ENCODE measurements around the gene CD7. TPM values are rescaled to one million over a fixed set of nuclear protein-coding genes. Genes with fewer than 3 reads are reported as not detected.

Gene CD7
- total RNA-seq, 1 experiment from 2014 or later = not detected

DNA sequence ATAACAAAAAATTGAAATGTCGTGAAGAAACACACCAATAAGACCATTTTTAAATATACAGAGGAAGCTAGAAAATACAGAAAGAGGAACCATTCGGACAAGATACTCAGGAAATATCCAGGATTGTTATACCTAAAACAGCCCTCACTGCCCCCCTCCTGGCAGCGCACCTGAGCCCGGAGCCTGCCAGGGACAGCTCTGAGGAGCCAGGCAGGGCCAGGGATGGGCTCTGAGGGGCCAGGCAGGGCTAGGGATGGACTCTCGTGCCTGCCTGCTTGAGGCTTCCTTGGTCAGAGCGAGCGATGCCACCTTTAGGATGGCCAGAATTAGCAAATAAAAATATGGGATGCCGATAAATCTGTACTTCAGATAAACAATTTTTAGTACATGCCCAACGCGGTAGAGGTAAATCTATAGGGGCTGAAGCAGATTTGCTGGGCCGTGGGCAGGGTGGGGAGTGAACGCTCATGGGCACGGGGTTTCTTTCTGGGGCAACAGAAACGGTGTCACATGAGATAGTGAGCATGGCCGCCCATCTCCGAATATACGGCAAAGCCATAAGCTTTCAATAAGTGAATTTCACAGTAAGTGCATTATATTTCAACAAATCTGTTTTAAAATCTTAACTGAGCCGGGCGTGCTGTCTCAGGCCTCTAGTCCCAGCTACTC, 25.7 kb downstream of the CD7 start:
- Mint-ChIP-seq H3K4me3 (ENCODE audit: low read depth, unreplicated experiment) (peak overlapping the region; percentile 70), H3K4me1 (ENCODE audit: low read depth, unreplicated experiment) (peaks cover 33% of the 10 kb centered on the region), H3K27me3 (ENCODE audit: unreplicated experiment) (no peaks in the 10 kb centered on the region), H3K9me3 (ENCODE audit: low read depth, unreplicated experiment) (no peaks in the 10 kb centered on the region), H3K27ac (ENCODE audit: unreplicated experiment) (no peak overlapping the region), H3K36me3 (ENCODE audit: insufficient read depth, unreplicated experiment) (peaks cover 42% of the 10 kb centered on the region)
- TF ChIP-seq, protein P1, sequence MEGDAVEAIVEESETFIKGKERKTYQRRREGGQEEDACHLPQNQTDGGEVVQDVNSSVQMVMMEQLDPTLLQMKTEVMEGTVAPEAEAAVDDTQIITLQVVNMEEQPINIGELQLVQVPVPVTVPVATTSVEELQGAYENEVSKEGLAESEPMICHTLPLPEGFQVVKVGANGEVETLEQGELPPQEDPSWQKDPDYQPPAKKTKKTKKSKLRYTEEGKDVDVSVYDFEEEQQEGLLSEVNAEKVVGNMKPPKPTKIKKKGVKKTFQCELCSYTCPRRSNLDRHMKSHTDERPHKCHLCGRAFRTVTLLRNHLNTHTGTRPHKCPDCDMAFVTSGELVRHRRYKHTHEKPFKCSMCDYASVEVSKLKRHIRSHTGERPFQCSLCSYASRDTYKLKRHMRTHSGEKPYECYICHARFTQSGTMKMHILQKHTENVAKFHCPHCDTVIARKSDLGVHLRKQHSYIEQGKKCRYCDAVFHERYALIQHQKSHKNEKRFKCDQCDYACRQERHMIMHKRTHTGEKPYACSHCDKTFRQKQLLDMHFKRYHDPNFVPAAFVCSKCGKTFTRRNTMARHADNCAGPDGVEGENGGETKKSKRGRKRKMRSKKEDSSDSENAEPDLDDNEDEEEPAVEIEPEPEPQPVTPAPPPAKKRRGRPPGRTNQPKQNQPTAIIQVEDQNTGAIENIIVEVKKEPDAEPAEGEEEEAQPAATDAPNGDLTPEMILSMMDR (IDR thresholded peaks at IDR 0.05; ENCODE audit: unreplicated experiment) = no peak
- no peak for DNase-seq
- CTCF ChIA-PET = interaction anchor here (0.6 to 1.3 kb wide), 4 partner anchors 8 to 45 kb away, joined by 3 to 5 read pairs (median 4); partner anchors contain the start of gene CSNK1D
- intact Hi-C loops (cut with micrococcal nuclease; ENCODE audit: unreplicated experiment) = loop anchor here (10.0 kb wide), 1 partner anchor 47 kb away; no protein-coding TSS in a partner anchor
- no TSS peak for BruUV-seq (replicated peaks)

DNA sequence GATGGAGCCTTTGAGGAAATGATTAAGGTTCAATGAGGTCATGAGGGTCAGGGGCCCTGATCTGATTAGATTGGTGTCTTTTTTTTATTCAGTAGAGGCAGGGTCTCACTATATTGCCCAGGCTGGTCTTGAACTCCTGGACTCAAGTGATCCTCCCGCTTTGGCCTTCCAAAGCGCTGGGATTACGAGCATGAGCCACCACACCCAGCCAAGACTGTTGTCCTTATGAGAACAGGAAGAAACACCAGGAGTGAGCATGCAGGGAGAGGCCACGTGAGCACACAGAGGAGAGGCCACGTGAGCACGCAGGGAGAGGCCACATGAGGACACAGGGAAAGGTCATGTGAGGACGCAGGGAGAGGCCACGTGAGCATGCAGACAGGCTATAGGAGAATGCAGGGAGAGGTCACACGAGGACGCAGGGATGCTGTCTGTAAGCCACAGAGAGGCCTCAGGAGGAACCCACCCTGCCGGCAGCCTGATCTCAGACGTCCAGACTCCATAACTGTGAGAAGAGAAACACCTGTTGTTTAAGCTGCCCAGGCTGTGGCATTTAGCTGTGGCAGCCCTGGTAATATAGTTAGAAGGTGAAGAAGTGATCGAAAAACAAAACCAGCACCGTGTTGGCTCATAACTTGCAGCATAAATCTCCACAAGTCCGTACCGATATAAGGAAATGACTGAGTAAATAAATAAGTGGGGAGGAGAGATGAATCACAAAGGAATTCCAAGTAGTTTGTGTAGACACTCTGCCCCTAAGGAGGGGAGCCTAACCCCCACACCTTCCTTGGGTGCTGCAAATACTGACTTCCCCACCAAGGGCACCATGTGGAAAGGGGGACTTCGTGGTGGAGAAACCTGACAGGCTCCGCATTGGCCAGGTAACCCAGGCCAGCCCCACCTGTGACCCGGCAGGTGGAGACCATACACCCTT, 29.3 kb downstream of the CD7 start:
- H3K27me3 Mint-ChIP-seq (ENCODE audit: unreplicated experiment) = no peaks in the 10 kb centered on the region
- H3K27ac Mint-ChIP-seq (ENCODE audit: unreplicated experiment) = peak overlapping the region; percentile 97
- H3K4me3 Mint-ChIP-seq (ENCODE audit: low read depth, unreplicated experiment) = peak overlapping the region; percentile 64
- peak; percentile 79 for DNase-seq
- TF ChIP-seq, protein P1 (IDR thresholded peaks at IDR 0.05; ENCODE audit: unreplicated experiment) = no peak
- CTCF ChIA-PET = interaction anchor here (1.6 kb wide), 1 partner anchor 13 kb away, joined by 3 read pairs; no protein-coding TSS in a partner anchor
- H3K36me3 Mint-ChIP-seq (ENCODE audit: insufficient read depth, unreplicated experiment) = peaks cover 26% of the 10 kb centered on the region
- intact Hi-C loops (cut with micrococcal nuclease; ENCODE audit: unreplicated experiment) = no loop called here
- H3K9me3 Mint-ChIP-seq (ENCODE audit: low read depth, unreplicated experiment) = no peaks in the 10 kb centered on the region
- H3K4me1 Mint-ChIP-seq (ENCODE audit: low read depth, unreplicated experiment) = peaks cover 22% of the 10 kb centered on the region
- no TSS peak for BruUV-seq (replicated peaks)

DNA sequence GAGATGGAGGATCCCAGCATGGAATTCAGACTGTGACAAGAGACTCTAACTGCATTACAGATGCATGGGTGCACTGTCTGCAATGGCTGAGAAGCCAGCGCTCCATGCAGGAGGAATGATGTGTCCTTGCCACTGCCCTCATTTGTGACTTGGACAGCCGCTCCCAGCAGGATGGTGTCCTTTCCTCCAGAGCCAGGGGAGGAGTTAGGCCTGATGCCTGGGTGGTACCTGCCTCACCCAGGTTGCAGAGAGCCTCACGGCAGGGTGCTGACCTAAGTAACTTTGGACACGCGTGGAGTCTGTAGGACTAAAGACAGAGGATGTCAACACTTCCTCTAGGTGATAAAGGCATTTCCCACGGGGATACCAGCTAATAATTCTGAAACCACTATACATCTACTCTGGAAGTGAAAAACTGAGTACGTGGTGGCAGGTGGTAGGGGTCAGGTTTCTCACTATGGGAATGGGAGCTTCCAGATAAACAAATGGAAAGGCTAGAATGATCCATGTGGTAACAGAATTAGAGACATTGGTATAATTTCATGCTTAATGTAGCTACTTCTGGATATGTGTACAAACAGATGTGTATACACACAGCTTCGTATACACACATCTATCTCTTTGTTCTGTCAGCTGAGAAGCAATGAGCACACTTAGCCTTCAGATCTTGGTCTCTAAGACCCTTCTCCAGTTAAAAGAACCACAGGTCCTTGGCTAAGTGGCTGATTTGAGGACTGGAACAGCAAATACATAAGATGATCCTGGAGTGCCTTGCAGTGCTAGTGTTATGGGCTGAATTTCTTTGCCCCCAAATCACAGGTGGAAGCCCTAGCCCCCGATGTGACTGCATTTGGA, 30.2 kb downstream of the CD7 start:
- Mint-ChIP-seq H3K27ac (ENCODE audit: unreplicated experiment) (peak overlapping the region; percentile 97), H3K4me1 (ENCODE audit: low read depth, unreplicated experiment) (peaks cover 26% of the 10 kb centered on the region), H3K4me3 (ENCODE audit: low read depth, unreplicated experiment) (peak overlapping the region; percentile 64), H3K36me3 (ENCODE audit: insufficient read depth, unreplicated experiment) (peaks cover 18% of the 10 kb centered on the region), H3K27me3 (ENCODE audit: unreplicated experiment) (no peaks in the 10 kb centered on the region), H3K9me3 (ENCODE audit: low read depth, unreplicated experiment) (no peaks in the 10 kb centered on the region)
- CTCF ChIA-PET = interaction anchor here (1.6 kb wide), 1 partner anchor 14 kb away, joined by 3 read pairs; no protein-coding TSS in a partner anchor
- intact Hi-C loops (cut with micrococcal nuclease; ENCODE audit: unreplicated experiment) = no loop called here
- DNase-seq = no peak
- no TSS peak for BruUV-seq (replicated peaks)
- TF ChIP-seq, protein P1 (IDR thresholded peaks at IDR 0.05; ENCODE audit: unreplicated experiment) = no peak

DNA sequence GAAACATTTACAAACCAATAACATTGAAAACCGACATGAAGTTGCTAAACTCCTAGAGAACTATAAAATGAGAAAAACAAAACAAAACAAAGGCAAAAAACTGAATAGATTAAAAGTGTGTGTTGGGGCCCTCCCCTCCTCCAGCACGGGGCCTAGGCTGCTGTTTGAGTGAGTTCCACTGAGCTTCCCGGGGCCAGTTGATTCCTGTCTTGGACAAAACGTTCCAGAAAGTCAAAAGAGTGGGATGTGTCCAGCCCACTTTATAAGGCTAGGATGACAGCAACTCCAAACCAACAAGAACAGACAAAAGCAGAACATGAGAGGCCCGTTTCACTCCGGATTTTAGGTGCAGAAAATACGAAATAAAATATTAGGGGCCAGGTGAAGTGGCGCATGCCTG, 32.3 kb downstream of the CD7 start:
- BruUV-seq (replicated peaks) = no TSS peak

More for the DNA sequence above, 32.3 kb downstream of the CD7 start:
- no peak for DNase-seq
- CTCF ChIA-PET = no interaction called here
- H3K4me3 Mint-ChIP-seq (ENCODE audit: low read depth, unreplicated experiment) = no peak overlapping the region
- H3K27me3 Mint-ChIP-seq (ENCODE audit: unreplicated experiment) = no peaks in the 10 kb centered on the region
- peaks cover 15% of the 10 kb centered on the region for H3K36me3 Mint-ChIP-seq (ENCODE audit: insufficient read depth, unreplicated experiment)
- peaks cover 40% of the 10 kb centered on the region for H3K4me1 Mint-ChIP-seq (ENCODE audit: low read depth, unreplicated experiment)
- intact Hi-C loops (cut with micrococcal nuclease; ENCODE audit: unreplicated experiment) = no loop called here
- H3K27ac Mint-ChIP-seq (ENCODE audit: unreplicated experiment) = no peak overlapping the region
- TF ChIP-seq, protein P1 (IDR thresholded peaks at IDR 0.05; ENCODE audit: unreplicated experiment) = no peak
- H3K9me3 Mint-ChIP-seq (ENCODE audit: low read depth, unreplicated experiment) = no peaks in the 10 kb centered on the region

All from Calu3 (cell line).